Measurements from ENCODE around the gene GDF11. TPM values are rescaled to one million over a fixed set of nuclear protein-coding genes. Genes with fewer than 3 reads are reported as not detected.

The GDF11 gene
- total RNA-seq, 1 donor from 2014 or later = 8.9 TPM

DNA sequence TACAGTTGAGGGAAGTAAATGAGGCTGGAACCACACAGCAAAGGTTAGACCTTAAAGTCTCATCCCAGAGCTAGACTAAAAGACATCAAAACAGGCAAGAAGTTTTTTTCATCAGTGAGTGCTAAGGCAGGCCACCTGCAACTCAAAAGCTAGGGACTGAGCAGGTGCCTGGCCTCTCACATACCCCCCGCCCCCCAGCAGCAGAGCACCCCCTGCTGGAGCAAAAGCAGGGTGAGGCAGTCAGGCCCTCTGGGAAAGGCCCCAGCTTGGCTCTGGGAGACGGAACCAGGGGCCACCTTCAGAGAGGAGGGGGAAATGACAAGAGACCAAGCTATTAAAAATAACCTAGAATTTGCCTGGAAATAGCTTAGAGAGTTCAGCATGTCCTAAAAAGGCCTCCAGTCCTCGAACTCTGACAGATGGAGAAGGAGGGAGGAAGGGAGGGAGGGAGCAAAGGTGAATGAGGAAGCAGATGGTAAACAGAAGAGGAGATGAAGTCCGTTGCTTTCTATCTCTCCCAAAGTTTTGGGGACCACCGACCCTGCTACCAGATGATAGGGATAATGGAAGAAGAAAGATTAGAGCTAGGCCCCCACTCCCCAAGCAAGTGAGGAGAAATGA is 37.0 kb upstream of the GDF11 start:
- intact Hi-C loops (cut with micrococcal nuclease) = no loop called here
- no peak for ATAC-seq
- DNase-seq = peak; percentile 60

DNA sequence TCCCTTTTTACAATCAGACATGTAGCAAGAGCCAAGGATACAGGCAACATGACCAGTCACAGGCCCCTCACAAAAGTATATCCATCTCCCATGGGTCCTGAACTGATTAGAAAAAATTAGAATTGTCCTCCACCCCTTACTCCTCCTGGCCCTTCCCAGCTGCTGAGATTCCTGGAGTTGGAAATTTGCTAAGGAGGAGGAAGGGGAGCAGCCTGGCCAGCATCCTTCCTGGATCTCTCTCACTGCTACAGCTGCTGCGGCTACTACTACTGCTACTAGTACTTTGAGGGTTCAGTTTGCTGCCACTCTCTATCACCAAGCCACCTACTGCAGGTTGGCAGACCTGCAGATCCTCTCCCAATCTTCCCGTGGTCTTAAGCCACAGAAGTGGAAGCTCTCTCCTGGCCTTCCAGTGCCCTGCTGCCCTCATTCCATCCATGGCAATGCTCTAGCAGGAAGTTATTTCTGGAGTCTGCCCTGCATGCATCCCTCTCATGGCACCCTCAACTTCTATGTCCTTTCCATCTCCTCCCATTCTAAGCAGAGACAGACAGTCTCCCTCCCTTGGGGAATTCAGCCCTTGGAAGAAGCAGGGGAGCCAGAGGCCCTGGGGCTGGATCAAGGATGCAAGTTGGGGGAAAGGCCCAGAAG is 36.2 kb upstream of the GDF11 start:
- intact Hi-C loops (cut with micrococcal nuclease) = no loop called here
- peak; percentile 20 for DNase-seq
- ATAC-seq = no peak

DNA sequence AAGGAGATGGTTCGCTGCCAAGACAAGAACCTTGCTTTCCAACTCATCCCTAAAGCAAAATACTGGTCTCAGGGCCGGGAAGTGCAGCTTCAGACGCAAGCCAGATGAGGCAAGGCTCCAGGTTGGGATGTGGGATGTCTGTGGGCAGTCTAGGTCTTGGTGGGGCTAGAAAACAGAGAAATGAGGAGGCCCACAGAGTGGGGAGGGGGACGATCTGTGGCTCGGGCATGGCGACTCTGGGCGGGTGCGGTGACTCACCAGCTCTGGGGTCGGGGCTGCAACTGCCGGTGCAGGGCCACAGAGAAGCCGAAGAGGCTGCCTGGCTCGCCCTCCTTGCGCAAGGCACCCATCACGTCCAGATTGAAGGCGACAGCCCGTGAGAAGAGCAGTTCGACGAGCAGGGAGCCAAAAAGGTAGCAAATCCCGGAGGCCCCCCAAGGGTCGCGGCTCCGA is 35.7 kb upstream of the GDF11 start:
- ATAC-seq = no peak
- intact Hi-C loops (cut with micrococcal nuclease) = no loop called here
- peak; percentile 46 for DNase-seq

DNA sequence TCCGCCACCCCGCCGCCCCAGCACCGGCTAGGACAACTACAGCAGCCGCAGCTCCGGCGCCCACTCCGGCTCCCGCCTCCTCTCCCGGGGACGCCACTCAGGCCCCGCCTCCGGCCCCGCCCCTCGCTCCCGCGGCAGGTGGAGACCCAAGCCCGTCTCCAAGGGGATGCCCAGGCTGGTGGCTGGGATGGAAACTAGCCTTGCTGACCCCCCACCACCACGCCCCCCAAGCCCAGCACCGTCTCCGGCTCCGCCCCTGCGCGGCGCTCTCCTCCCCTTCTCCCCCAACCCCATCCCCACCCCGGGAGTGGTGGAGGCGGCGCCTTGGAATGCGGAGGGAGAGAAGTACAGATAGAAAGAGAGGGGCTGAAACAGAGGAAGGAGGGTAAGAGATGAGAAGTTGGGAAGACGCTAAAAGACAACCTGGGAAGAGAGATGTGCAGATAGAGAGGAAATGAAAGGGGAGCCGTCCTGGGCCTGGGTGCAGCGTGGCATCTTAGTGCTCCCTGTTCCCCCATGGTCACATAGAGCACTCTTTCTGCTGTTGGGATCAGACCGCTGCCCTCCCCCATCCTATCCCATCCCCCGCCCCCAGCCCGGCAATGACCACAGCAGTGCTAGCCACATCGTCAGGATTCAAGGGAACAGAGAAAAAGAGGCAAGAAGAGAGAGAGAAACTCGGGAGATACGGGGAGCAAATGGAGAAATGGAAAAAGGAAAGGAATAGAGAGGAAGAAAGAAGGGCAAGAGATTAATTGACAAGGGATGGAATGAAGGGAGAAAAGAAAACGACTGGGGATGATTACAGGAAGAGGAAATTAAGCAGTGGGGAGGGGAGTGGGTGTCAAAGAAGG is 34.9 kb upstream of the GDF11 start, which contains the start of gene ITGA7:
TSS of gene ITGA7 (minus strand) at position 64 of the 854 bp plus-strand sequence. CDS start 222 bp downstream, outside the sequence.
- peak; percentile 63 for ATAC-seq
- DNase-seq = peak; percentile 91
- intact Hi-C loops (cut with micrococcal nuclease) = no loop called here

DNA sequence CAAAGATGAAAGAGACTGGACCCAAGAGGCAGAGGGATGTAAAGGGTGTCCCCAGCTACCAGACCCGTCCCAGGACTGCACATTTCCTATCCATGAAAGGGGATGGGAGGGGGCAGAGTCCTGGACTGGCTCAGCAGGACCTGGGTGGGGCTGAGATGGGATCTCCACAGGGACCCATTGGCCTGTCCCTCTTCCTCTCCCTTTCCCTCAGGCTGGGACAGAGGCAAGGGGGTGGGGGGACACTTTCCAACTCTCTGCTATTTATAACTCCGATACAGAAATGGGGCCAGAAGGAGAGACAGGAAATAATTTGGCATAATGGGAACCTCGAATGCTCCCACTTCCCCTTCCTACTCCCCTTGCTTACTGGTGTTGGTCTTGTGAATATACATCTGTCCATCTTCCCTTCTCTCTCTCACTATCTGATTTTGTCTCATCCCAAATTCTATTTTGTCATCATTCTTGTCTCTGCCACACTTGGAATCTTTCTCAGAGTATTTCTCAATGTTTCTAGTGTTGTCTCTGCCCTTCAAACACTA is 34.2 kb upstream of the GDF11 start:
- intact Hi-C loops (cut with micrococcal nuclease) = no loop called here
- DNase-seq (peak; percentile 69), ATAC-seq (peak; percentile 56)

DNA sequence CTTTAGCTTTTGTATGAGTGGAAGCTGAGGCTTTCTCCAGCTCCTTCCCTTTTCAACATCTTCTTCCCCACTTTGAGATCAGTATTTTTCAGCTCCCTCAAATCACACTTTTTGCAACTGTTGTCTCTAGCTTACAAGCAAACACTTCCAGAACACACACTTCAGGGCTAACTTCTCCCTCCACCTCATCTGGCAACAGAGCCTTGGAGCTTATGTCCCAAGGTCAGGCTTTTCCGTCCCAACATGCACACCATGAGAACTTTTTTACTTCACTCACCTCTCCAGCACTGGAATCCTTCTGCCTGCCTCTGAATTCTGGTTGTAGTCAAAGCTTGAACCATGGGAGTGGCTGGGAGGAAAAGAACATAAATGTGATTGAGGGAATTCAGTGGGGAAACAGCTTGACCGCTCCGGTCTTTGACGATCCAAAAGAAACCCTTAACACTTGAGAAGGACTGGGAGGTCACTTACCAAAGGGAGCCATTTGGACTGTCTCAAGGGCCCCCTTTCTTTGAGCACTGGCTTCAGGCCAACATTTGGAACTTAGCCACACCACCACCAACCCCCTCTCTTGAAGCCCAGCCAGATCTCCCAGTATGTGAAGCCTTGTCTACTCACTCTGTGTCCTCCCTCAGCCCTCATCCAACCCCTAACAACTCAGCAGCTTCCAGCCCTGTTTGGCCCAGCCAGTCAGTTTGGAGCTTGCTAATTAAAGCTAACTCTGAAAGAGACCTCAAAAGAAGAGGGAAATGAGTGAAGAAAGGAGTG is 31.0 kb upstream of the GDF11 start:
- ATAC-seq = peak; percentile 58
- intact Hi-C loops (cut with micrococcal nuclease) = no loop called here
- DNase-seq = peak; percentile 64

DNA sequence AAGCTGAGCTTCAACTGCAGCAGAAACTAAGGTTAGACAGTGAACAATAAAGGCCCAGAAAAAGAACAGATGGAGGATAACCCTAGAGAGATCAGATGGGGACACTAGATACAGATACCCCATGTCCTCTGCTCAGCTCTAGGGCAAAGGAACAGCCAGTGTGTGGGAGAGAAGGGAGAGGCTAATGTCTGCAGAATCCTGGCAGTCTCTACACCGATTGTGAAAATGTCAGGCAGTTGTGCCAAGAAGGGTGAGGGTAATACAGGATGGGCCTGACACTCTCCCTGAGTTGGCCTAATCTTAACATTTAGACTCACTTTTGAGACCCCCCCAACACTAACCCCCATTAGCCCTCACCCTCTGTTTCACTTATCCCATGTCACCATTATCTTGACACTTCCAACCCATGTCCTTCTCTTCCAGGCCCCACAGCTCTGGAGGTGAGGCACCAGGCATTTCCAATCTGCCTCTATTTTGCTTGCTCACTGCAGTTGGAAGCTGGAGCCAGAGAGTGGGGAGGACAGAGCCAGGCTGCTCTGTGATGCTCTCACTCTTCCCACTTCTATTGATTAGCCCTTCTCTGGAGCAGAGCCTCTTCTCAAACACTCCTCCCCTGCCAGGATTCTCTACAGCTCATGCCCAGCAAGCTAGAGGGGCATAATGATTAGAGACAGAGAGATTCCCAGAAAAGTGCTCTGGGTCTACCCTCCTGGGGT is 30.1 kb upstream of the GDF11 start:
- ATAC-seq (peak; percentile 1), DNase-seq (peak; percentile 27)
- intact Hi-C loops (cut with micrococcal nuclease) = no loop called here

DNA sequence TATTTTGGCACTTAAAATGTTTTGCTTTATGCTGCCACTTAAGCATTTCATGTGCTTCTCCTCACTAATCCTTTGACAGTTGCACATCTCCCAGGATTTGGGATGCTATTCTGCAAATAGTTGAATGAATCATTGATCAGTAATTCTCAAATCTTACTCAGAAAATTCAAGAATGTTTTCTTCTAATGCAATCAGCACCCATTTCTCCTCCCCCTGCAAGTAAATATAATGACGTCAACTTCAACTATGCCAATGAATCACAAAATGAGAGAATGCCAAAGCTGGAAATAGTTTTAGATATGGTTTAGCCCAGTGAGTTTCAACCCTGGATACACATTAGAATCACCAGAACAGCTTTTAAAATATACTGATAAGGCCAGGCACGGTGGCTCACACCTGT is 29.2 kb upstream of the GDF11 start:
- intact Hi-C loops (cut with micrococcal nuclease) = no loop called here
- DNase-seq (peak; percentile 6), ATAC-seq (no peak)

DNA sequence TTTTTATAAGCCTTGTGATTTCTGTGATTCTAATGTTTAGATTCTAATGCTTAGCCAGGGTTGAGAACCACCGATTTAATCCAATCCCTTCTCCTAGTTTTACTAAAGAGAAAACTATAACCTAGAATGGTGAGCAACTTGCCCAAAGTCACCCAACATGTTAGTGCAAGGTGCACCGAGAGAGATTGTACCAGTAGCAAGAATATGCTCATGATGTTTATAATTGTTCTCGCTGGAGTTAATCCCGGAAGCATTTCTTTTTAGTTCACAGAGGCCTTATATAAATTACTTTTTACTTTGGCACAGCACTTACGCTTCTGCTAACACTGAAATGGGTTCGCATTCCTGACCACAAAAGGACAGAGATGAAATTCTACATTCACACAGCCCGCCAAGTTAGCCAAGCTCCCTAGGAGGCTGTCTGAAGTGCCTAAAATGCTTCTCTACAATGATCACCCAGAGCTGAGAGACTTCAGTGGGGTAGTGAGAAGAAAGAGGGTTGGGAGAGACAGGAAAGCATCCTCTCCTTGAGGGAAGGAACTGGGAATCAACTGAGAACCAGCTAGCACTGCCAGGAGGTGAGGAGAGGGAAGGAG is 27.7 kb upstream of the GDF11 start:
- DNase-seq (no peak), ATAC-seq (no peak)
- intact Hi-C loops (cut with micrococcal nuclease) = no loop called here

DNA sequence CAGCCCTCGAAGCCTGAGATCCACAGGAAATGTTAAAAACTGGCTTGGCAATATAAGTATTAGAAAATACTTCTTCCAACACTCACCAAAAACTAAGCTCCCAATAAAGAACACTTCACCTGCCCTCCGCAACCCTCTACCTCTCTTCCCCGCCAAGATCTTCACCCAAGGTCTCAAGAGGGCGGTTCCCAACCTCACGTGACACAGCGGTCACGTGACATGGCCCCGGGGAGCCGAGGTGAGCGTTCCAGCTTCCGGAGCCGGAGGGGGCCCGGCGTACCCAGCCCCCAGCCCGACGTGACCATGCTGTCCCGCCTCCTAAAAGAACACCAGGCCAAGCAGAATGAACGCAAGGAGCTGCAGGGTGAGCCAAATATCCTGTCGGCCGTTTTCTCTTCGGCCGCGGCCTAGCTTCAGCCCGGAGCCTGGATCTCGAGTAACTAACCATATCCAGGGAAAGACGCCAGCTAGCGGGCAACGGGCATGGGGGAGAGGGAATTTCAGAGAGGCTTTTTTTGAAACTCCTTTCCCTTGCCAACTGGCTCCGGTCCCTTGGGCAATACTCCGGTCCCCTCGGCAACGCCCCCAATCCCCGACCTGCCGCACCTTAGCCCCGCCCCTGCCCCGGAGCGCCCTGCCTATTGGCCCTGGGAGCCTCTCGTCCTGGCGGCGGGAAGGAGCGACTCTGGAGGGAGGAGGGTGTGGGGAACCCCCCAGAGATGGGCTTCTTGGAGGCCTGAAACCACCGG is 26.9 kb upstream of the GDF11 start, which contains the start of gene BLOC1S1:
TSS of gene BLOC1S1 (plus strand) at position 214 of the 749 bp plus-strand sequence. CDS start at position 220, 6 bp downstream.
- peak; percentile 96 for DNase-seq
- intact Hi-C loops (cut with micrococcal nuclease) = no loop called here
- peak; percentile 62 for ATAC-seq

DNA sequence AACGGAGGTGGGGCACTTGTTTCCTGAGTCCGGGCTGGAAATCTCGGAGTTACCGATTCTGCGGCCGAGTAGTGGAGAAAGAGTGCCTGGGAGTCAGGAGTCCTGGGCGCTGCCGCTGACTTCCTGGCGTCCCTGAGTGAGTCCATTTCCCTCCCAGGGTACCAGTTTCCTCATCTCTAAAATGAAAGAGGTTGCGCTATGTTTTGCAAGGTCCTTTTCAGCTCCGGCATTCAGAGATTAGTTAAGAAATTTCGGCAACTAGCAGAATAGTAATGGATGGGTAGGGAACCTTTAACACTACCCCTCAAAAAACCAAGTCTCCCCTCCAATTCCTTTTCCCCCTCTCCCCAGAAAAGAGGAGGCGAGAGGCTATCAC is 26.4 kb upstream of the GDF11 start:
- no peak for ATAC-seq
- intact Hi-C loops (cut with micrococcal nuclease) = no loop called here
- no peak for DNase-seq

DNA sequence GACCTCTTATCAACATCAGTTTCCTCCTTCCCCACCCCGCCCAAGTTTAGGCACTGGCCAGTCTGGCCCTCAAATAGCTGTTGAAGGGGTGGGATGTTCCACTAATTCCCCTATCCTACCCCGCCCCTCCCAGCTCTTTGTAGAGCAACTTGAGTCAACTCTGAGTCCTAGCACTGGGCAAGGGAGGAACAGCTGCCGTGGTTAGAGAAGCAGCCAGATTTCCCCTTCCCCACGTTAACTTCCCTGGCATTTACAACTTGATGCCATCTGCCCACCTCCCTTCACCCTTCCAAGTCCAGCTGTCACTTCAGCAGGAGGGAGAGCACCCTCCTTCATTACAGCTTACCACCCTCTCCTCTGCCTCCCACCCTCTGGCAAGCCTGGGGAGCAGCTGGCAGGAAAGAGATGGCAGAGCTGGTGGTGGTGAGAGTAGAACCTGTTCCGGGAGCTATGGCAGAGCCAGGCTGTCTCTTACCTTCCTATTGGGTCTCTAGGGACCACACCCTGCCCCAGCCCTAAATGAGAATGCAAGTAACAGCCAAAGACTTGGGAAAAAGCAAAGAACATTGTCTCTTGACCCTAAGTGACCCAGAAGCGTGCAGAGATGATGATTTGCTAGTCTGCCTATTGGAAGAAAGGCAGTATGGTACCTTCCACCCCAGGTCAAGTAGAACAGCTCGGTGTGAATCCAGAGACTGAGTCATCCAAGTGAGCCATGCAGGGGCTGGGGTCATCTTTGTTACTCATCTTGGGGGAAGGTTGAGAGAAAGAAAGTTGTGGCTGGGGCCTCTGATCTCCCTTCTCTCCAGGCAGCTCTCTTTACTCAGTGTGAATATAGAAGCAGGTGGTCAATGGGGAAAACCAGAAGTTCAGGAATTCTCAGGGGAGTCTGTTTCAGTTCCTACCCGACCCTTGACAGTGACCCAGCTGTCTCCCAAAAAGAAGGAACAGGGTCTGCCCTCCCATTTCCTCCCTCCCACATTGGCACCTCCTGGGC is 25.6 kb upstream of the GDF11 start:
- no peak for ATAC-seq
- intact Hi-C loops (cut with micrococcal nuclease) = no loop called here
- DNase-seq = no peak

DNA sequence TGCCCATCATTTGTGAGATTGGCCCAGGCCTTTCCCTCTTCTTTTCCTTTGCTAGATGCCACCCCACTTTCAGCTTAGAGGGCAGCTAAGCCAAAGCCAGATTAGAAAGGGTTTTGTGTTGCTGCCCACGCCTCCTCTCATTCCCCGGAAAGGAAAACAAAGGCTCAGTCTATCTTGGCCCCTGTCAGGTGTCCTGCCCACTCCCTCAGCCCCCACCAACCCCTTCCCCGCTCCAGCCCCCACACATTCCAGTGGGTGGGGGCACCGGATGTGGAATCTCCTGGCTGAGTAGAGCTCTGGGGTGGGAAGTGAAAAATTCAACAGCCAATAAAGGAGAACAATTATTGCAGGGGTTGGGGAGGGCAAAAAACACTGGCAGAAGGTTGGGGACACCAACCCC is 24.9 kb upstream of the GDF11 start:
- ATAC-seq (no peak), DNase-seq (no peak)
- intact Hi-C loops (cut with micrococcal nuclease) = no loop called here

DNA sequence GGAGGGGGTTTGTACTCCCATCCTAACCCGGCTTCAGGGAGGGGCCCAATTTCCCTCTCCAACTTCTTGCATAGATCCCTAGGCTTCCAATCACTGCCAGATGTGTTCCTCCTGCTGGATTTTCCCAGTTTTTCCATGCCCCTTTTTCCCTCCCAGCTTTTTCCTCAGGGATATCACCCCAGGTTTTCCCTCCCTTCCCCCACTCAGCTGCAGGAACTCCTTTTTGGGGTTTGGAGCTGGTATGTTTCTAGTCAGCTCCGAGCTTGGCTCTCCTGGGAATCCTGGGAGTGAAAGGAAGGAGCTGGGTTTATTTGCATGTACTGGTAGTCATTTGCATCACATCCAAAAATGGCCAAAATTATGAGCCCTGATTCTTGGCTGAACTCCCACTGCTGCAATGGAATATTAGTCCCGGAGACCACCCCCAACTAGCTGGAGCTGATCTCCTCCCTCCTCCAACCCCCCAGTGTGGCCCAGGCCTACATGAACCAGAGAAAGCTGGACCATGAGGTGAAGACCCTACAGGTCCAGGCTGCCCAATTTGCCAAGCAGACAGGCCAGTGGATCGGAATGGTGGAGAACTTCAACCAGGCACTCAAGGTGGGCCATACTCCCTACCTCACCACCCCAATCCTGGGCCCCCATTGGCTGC is 24.2 kb upstream of the GDF11 start:
- intact Hi-C loops (cut with micrococcal nuclease) = no loop called here
- DNase-seq = no peak

DNA sequence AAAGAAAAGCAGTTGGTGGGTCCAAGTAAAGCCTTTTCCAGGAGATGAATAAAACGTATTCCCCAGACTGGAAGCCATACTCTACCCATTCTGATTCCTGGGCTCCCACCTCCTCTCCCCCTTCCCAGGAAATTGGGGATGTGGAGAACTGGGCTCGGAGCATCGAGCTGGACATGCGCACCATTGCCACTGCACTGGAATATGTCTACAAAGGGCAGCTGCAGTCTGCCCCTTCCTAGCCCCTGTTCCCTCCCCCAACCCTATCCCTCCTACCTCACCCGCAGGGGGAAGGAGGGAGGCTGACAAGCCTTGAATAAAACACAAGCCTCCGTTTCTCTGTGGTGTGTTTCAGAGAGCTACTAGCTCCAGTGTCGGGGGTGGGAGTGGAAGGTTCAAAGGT is 23.6 kb upstream of the GDF11 start:
- intact Hi-C loops (cut with micrococcal nuclease) = no loop called here
- no peak for ATAC-seq
- DNase-seq = no peak

More for the DNA sequence above, 24.2 kb upstream of the GDF11 start:
- no peak for ATAC-seq
